Activated CD4-positive, alpha-beta T cell treated with anti-CD3 and anti-CD28 coated beads, Interleukin-2, Interleukin-4, amounts not matched to agents 100 ng/mL and 50 ng/mL, durations not matched to agents 16 hours and 8 hours (primary cell): ENCODE data around the gene CHRNA1.
A peak's percentile ranks its signal among the peaks of the same experiment; 100 is the strongest.

Experiments used
- DNase-seq: peaks from one replicate; pipeline ENCODE4 v3.0.0-alpha.2; 2020; ENCODE audit warnings: low spot score

The CHRNA1 gene

GRCh38 chr2:174764280-174765255 is at the start of gene CHRNA1:
TSS of gene CHRNA1 (minus strand) at chr2:174764472. CDS start at chr2:174764394, 78 bp downstream.
- no peak for DNase-seq

DNA sequence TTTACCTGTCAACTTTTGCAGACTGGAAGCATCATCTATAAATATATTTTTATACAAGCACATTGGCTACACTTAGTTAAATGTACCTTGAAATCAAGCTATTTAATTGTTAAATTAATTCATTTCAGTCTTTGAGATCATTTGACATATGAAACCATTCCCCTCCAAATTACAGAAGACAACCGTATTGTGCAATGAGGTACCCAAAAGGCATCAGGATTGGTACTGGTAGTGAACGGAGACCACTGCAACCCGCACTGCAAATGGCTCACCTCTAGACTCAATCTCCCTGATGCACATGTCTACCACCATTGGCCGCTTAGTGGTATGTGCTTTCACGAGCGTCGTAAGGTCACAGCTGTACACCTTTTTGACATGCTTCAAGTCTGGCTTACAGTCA is 47.8 kb upstream of the CHRNA1 start:
- no peak for DNase-seq

DNA sequence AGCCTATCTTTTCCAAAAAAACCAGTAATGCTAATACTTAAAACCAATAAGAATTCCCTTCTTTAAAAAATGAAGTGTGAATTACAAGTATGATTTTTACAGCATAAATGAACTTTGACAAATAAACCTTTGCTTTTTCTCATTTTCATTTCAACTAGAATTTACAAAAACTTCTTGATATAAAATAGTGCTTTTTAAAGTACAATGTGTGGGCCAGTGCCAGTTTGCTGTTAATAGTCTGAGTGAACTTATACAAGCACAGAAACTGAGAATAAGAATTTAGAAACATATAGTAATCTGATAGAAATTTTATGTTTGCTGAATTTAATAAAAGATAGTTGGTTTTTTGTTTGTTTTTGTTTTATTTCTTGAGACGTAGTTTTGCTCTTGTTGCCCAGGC is 43.7 kb upstream of the CHRNA1 start:
- DNase-seq: no peak

- DNase-seq: no peak
Measured at GRCh38 chr2:174805803-174806202, 41.5 kb upstream of the CHRNA1 start.

- DNase-seq: no peak
Measured at GRCh38 chr2:174802459-174802858, 38.2 kb upstream of the CHRNA1 start.

GRCh38 chr2:174800436-174801205 is 36.3 kb upstream of the CHRNA1 start:
- no peak for DNase-seq

- no peak for DNase-seq
Measured at GRCh38 chr2:174798801-174799200, 34.5 kb upstream of the CHRNA1 start.

- no peak for DNase-seq
Measured at GRCh38 chr2:174797781-174798276, 33.6 kb upstream of the CHRNA1 start.

- DNase-seq: peak; percentile 11
Measured at GRCh38 chr2:174796319-174796771, 32.1 kb upstream of the CHRNA1 start.

DNA sequence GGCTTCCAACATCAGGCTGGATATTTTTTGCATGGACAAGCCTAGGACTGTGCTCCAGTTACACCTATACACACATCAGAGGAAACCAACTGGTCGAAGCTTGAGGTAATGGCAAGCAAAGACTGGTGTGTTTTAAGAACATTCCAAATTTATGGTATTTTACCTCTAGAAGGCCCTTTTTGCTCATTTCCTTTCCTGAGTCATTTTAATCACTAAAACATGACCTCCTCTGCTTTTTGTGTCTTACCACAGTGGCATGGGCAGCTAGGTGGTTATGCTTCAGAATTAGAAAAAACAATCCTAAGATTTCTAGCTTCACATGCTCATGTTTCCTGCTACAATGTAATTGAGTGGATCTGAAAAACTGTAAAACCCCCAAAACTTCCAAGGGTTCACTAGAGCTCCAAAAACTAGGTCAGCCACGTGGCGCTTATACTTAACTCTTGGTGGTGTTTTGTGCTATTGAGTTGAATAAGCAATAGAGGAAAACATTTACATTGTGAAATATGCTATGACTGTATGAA is 30.6 kb upstream of the CHRNA1 start:
- DNase-seq: peak; percentile 49

GRCh38 chr2:174792309-174793025 is 28.2 kb upstream of the CHRNA1 start:
- DNase-seq: no peak

DNA sequence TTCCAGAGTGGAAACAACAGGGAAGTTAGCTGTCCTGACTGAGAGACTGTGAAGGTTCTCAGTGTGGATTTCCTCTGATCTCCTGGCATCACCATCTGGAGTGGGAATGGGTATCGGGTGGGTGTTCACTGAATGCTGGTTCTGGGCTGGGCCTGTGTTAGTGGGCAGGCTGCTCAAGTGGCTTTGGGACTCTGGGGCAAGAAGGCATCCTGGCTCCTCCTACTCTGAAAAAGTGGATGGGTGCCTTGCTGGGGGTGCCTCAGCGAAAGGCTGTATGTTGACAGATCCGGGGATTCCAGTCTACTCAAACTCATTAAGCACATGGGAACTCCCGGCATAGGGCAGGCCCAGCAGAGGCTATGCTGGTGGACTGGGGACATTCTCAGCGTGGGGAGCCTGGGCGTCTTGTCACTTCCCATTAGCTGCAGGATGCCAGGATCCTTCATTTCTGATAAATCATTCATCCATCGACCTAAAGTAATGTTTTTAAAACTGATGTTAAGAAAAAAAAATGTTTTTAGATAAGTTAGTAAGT is 27.5 kb upstream of the CHRNA1 start:
- DNase-seq: no peak

GRCh38 chr2:174791020-174791419 is 26.7 kb upstream of the CHRNA1 start:
- no peak for DNase-seq

DNA sequence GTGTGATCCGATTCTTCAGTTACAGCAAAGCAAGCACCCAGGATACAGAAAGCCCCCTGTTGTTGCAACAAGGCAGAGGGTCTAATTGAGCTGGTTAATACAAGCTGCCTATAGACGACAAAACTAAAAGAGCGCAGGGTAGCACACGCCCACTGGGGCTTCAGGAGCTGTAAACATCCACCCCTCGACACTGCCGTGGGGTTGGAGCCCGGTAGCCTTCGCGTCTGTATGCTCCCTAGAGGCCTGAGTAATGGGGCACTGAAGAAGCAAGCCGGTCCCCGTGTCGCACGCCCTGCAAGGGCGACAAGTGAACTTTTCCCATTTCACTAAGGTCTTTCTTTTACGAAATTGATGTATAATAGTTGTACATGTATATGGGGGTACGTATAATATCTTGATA is 24.7 kb upstream of the CHRNA1 start:
- no peak for DNase-seq

DNA sequence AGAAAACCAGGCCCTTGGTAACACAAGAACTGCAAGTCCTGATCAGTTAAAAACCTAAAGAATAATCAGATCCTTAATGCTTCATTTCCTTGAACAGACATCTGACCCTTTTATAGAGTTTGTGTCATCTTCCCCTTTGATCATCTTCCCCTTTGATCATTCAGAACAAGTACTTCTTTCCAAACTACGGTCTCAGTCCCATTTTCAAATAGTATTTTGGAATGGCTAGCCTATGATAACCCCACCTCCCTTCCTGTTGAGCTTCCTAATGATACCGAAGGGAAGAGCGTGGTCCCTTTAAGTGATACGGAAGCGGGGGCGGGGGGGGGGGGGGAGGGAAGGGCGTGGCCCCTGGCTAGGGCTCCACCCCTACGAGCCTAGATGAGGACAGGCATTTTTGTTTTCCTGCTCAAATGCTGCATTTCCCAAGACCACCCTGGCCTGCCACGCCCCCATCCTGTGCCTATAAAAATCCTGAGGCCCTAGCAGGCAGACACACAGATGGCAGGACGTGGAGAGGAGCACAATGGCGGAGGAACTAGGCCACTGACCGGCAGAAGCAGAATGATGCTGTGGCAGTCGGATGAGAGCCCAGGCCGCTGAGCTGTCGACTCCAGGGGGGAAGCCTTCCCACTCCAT is 24.1 kb upstream of the CHRNA1 start:
- no peak for DNase-seq

DNA sequence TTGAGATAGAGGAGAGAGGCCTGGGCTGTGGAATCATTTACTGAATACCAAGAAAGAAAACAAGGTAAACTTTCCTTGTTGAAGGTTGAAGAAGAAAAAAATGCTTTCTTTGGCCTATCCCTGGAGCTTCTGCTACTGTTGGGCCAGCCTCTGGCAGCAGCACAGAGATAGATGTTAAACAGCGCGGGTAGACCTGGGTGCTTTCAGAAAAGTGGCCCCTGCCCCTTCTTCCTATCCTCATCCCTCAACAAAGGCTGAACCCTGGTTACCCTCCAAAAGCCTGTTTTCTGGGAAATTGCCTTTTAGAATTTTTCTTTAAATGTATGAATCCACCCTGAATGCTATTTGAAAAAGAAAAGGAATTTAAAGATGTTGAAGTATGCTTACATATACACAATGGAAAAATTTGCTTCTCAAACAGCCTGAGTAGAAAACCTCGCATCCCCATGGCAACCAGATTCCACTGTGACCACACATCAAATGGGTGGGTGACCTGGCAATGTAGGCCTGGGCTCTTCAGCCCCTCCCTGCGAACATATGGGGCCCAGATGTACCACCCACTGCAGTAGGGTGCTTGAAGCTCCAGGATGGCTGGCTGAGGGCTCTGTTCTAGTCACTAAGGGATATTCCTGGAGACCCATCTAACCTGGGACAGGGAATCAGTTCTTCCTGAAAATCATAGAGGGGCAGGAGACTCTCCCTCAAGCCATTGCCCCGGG is 23.4 kb upstream of the CHRNA1 start:
- no peak for DNase-seq

- DNase-seq: no peak
Measured at GRCh38 chr2:174786066-174786725, 21.9 kb upstream of the CHRNA1 start.

DNA sequence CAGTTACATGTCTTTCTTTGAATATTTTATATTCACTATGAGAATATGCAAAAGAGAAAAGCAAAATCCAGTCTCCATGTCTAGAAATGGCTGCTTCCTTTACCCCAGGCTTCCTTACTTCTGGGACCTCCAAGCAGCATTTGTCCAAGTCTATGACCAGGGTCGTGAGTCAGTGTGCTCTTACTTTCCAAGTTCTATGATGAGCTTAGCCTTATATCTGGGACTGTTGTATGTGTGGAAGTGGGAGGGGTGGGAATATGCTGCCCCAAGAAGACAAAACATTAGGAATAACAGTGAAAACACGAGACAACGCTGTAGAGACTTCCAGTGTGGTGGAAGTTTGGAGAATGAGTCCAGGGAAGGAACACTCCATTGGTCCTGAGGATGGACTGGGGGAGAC is 21.2 kb upstream of the CHRNA1 start:
- DNase-seq: no peak

- no peak for DNase-seq
Measured at GRCh38 chr2:174784909-174785308, 20.6 kb upstream of the CHRNA1 start.

DNA sequence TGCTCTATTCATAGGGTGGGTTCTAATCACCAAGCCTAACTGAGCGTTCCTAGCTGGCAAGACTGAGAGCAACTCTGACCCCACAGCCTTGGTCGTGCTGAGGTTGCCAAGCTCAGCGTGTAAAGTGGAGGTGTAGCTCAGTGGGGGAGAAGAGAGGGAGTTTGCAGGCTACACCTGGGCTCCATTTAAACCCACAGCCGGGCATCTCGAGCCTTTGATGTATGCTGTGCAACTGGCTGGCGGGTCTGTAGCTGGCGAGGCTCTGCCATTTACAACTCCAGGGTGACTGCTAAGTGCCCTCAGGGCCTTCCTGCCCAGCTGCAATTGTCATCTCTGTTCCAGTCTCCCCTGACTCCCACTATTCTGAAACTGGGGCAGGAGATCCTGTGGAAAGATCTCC is 20.0 kb upstream of the CHRNA1 start:
- DNase-seq: no peak
